ENCODE data around the gene PDE4D. TPM values are rescaled to one million over a fixed set of nuclear protein-coding genes. Genes with fewer than 3 reads are reported as not detected.

Gene PDE4D
- total RNA-seq, 2 experiments from 2014 or later, result 0.50 to 0.51 TPM

GRCh38 chr5:59757442-59757841 is 136.1 kb downstream of the PDE4D start:
- Histone ChIP-seq H4K20me1 (ENCODE audit: insufficient read depth, low read length) (no peaks in the 10 kb centered on the region), H3K4me2 (ENCODE audit: low read length) (no peak overlapping the region), H3K27ac (ENCODE audit: low read depth, low read length, poor library complexity, severe bottlenecking) (no peak overlapping the region), H2AFZ (ENCODE audit: low read length) (no peak overlapping the region), H3K9me2 (ENCODE audit: insufficient read depth, low read length) (no peaks in the 10 kb centered on the region), H3K9me3 (ENCODE audit: low read length) (no peaks in the 10 kb centered on the region), H3K79me2 (ENCODE audit: insufficient read depth, low read depth, low read length) (no peaks in the 10 kb centered on the region), H3K36me3 (ENCODE audit: insufficient read depth, low read length) (no peaks in the 10 kb centered on the region), H3K4me3 (ENCODE audit: low read depth, low read length, poor library complexity, severe bottlenecking) (no peak overlapping the region), H3K4me1 (ENCODE audit: insufficient read depth, low read length, poor library complexity, severe bottlenecking) (peaks cover 7% of the 10 kb centered on the region)
- TF ChIP-seq EZH2phosphoT487 (IDR thresholded peaks at IDR 0.05; ENCODE audit: borderline replicate concordance, low read depth, low read length) (no peak), CTCF (conservative IDR thresholded peaks at IDR 0.05; ENCODE audit: low read length) (no peak)
- ChIA-PET POLR2A (interaction anchor here (0.6 to 1.1 kb wide), 3 partner anchors 10 to 633 kb away, joined by 3 to 4 read pairs (median 3); no protein-coding TSS in a partner anchor), CTCF (ENCODE audit: unreplicated experiment) (no interaction called here)
- intact Hi-C loops (cut with micrococcal nuclease; ENCODE audit: unreplicated experiment), result no loop called here
- no TSS peak for BruUV-seq (replicated peaks)
- DNase-seq (ENCODE audit: low spot score), result no peak

GRCh38 chr5:59756373-59757035 is 137.0 kb downstream of the PDE4D start:
- no peak for DNase-seq (ENCODE audit: low spot score)
- Histone ChIP-seq H4K20me1 (ENCODE audit: insufficient read depth, low read length) (no peaks in the 10 kb centered on the region), H3K27ac (ENCODE audit: low read depth, low read length, poor library complexity, severe bottlenecking) (no peak overlapping the region), H3K4me3 (ENCODE audit: low read depth, low read length, poor library complexity, severe bottlenecking) (no peak overlapping the region), H3K9me2 (ENCODE audit: insufficient read depth, low read length) (no peaks in the 10 kb centered on the region), H2AFZ (ENCODE audit: low read length) (no peak overlapping the region), H3K9me3 (ENCODE audit: low read length) (no peaks in the 10 kb centered on the region), H3K4me1 (ENCODE audit: insufficient read depth, low read length, poor library complexity, severe bottlenecking) (peaks cover 7% of the 10 kb centered on the region), H3K79me2 (ENCODE audit: insufficient read depth, low read depth, low read length) (no peaks in the 10 kb centered on the region), H3K4me2 (ENCODE audit: low read length) (no peak overlapping the region), H3K36me3 (ENCODE audit: insufficient read depth, low read length) (no peaks in the 10 kb centered on the region)
- TF ChIP-seq EZH2phosphoT487 (IDR thresholded peaks at IDR 0.05; ENCODE audit: borderline replicate concordance, low read depth, low read length) (no peak), CTCF (conservative IDR thresholded peaks at IDR 0.05; ENCODE audit: low read length) (no peak)
- intact Hi-C loops (cut with micrococcal nuclease; ENCODE audit: unreplicated experiment), result no loop called here
- POLR2A ChIA-PET, result interaction anchor here (0.6 to 1.2 kb wide), 6 partner anchors 8 to 901 kb away, joined by 3 to 6 read pairs (median 4); no protein-coding TSS in a partner anchor
- CTCF ChIA-PET (ENCODE audit: unreplicated experiment), result no interaction called here
- no TSS peak for BruUV-seq (replicated peaks)

- H2AFZ ChIP-seq (ENCODE audit: low read length), result no peak overlapping the region
- no peak overlapping the region for H3K4me2 ChIP-seq (ENCODE audit: low read length)
- intact Hi-C loops (cut with micrococcal nuclease; ENCODE audit: unreplicated experiment), result no loop called here
- H3K27ac ChIP-seq (ENCODE audit: low read depth, low read length, poor library complexity, severe bottlenecking), result no peak overlapping the region
- no TSS peak for BruUV-seq (replicated peaks)
- ChIA-PET CTCF (ENCODE audit: unreplicated experiment) (no interaction called here), POLR2A (interaction anchor here (0.6 to 1.2 kb wide), 4 partner anchors 9 to 902 kb away, joined by 3 to 5 read pairs (median 4); no protein-coding TSS in a partner anchor)
- no peak overlapping the region for H3K4me3 ChIP-seq (ENCODE audit: low read depth, low read length, poor library complexity, severe bottlenecking)
- H4K20me1 ChIP-seq (ENCODE audit: insufficient read depth, low read length), result no peaks in the 10 kb centered on the region
- TF ChIP-seq EZH2phosphoT487 (IDR thresholded peaks at IDR 0.05; ENCODE audit: borderline replicate concordance, low read depth, low read length) (no peak), CTCF (conservative IDR thresholded peaks at IDR 0.05; ENCODE audit: low read length) (no peak)
- no peaks in the 10 kb centered on the region for H3K79me2 ChIP-seq (ENCODE audit: insufficient read depth, low read depth, low read length)
- no peaks in the 10 kb centered on the region for H3K9me3 ChIP-seq (ENCODE audit: low read length)
- H3K9me2 ChIP-seq (ENCODE audit: insufficient read depth, low read length), result no peaks in the 10 kb centered on the region
- H3K4me1 ChIP-seq (ENCODE audit: insufficient read depth, low read length, poor library complexity, severe bottlenecking), result peaks cover under 1% of the 10 kb centered on the region
- DNase-seq (ENCODE audit: low spot score), result no peak
- H3K36me3 ChIP-seq (ENCODE audit: insufficient read depth, low read length), result no peaks in the 10 kb centered on the region
These were observed 138.1 kb downstream of the PDE4D start for GRCh38 chr5:59755476-59755875.
